ENCODE results near the gene P4HA2.
A peak's percentile ranks its signal among the peaks of the same experiment; 100 is the strongest.
"Not testable (repeated sequence)": the region's sequence is repeated elsewhere in the genome, so short reads cannot be mapped to it uniquely, and the experiment has no call there.

P4HA2 gene

DNA sequence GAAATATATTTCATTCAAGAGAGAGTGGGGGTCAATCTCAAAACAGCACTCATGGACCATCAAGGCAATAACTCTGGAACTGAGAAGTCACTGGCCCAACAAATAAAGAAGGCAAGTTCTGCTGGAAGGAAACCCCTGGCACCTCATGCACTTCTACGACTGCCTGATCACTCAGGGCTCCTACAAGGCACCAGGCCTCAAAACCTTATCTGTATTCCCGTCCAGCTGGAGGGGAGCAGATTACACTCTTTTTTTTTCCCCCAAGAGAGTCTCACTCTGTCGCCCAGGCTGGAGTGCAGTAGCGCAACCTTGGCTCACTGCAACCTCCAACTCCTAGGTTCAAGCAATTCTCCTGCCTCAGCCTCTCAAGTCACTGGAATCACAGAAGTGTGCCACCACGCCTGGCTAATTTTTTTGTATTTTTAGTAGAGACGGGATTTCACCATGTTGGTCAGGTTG lies 49.9 kb downstream of the P4HA2 start:
- H3K4me3 ChIP-seq (ENCODE audit: severe bottlenecking), result no peak overlapping the region
- H3K9me3 ChIP-seq (ENCODE audit: severe bottlenecking), result no peaks in the 10 kb centered on the region
- DNase-seq (ENCODE audit: low spot score) (no peak), ATAC-seq (ENCODE audit: low read depth) (no peak)
- no peaks in the 10 kb centered on the region for H3K4me1 ChIP-seq (ENCODE audit: insufficient read depth, poor library complexity, severe bottlenecking)
- H3K36me3 ChIP-seq (ENCODE audit: low read depth), result no peaks in the 10 kb centered on the region
- no peaks in the 10 kb centered on the region for H3K27me3 ChIP-seq (ENCODE audit: insufficient read depth, poor library complexity, severe bottlenecking)
- TF ChIP-seq CTCF (IDR thresholded peaks at IDR 0.05; ENCODE audit: poor library complexity, severe bottlenecking), result no peak
- H3K27ac ChIP-seq (ENCODE audit: poor library complexity, severe bottlenecking), result no peak overlapping the region

- no peaks in the 10 kb centered on the region for H3K36me3 ChIP-seq (ENCODE audit: low read depth)
- H3K27ac ChIP-seq (ENCODE audit: poor library complexity, severe bottlenecking), result no peak overlapping the region
- H3K27me3 ChIP-seq (ENCODE audit: insufficient read depth, poor library complexity, severe bottlenecking), result no peaks in the 10 kb centered on the region
- DNase-seq (ENCODE audit: low spot score), result no peak
- no peaks in the 10 kb centered on the region for H3K4me1 ChIP-seq (ENCODE audit: insufficient read depth, poor library complexity, severe bottlenecking)
- no peak for ATAC-seq (ENCODE audit: low read depth)
- no peaks in the 10 kb centered on the region for H3K9me3 ChIP-seq (ENCODE audit: severe bottlenecking)
- H3K4me3 ChIP-seq (ENCODE audit: severe bottlenecking), result no peak overlapping the region
- TF ChIP-seq CTCF (IDR thresholded peaks at IDR 0.05; ENCODE audit: poor library complexity, severe bottlenecking), result peak; percentile 47
Observed at GRCh38 chr5:132176987-132177386, 50.7 kb downstream of the P4HA2 start.

GRCh38 chr5:132176521-132176945 lies 51.1 kb downstream of the P4HA2 start:
- ATAC-seq (ENCODE audit: low read depth), result no peak

GRCh38 chr5:132162945-132163344 lies 64.7 kb downstream of the P4HA2 start:
- Histone ChIP-seq H3K36me3 (ENCODE audit: low read depth) (no peaks in the 10 kb centered on the region), H3K4me3 (ENCODE audit: severe bottlenecking) (no peak overlapping the region), H3K9me3 (ENCODE audit: severe bottlenecking) (peaks cover 2% of the 10 kb centered on the region), H3K4me1 (ENCODE audit: insufficient read depth, poor library complexity, severe bottlenecking) (no peaks in the 10 kb centered on the region), H3K27me3 (ENCODE audit: insufficient read depth, poor library complexity, severe bottlenecking) (no peaks in the 10 kb centered on the region), H3K27ac (ENCODE audit: poor library complexity, severe bottlenecking) (no peak overlapping the region)
- no peak for ATAC-seq (ENCODE audit: low read depth)
- TF ChIP-seq CTCF (IDR thresholded peaks at IDR 0.05; ENCODE audit: poor library complexity, severe bottlenecking), result no peak
- no peak for DNase-seq (ENCODE audit: low spot score)

More at GRCh38 chr5:132176521-132176945, 51.1 kb downstream of the P4HA2 start:
- no peak for TF ChIP-seq CTCF (IDR thresholded peaks at IDR 0.05; ENCODE audit: poor library complexity, severe bottlenecking)
- Histone ChIP-seq H3K4me1 (ENCODE audit: insufficient read depth, poor library complexity, severe bottlenecking) (no peaks in the 10 kb centered on the region), H3K36me3 (ENCODE audit: low read depth) (no peaks in the 10 kb centered on the region), H3K4me3 (ENCODE audit: severe bottlenecking) (no peak overlapping the region), H3K27ac (ENCODE audit: poor library complexity, severe bottlenecking) (no peak overlapping the region), H3K9me3 (ENCODE audit: severe bottlenecking) (no peaks in the 10 kb centered on the region), H3K27me3 (ENCODE audit: insufficient read depth, poor library complexity, severe bottlenecking) (no peaks in the 10 kb centered on the region)
- no peak for DNase-seq (ENCODE audit: low spot score)

DNA sequence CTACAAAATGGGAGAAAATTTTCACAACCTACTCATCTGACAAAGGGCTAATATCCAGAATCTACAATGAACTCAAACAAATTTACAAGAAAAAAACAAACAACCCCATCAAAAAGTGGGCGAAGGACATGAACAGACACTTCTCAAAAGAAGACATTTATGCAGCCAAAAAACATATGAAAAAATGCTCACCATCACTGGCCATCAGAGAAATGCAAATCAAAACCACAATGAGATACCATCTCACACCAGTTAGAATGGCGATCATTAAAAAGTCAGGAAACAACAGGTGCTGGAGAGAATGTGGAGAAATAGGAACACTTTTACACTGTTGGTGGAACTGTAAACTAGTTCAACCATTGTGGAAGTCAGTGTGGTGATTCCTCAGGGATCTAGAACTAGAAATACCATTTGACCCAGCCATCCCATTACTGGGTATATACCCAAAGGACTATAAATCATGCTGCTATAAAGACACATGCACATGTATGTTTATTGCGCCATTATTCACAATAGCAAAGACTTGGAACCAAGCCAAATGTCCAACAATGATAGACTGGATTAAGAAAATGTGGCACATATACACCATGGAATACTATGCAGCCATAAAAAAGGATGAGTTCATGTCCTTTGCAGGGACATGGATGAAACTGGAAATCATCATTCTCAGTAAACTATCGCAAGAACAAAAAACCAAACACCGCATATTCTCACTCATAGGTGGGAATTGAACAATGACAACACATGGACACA lies 65.9 kb downstream of the P4HA2 start:
- not testable (repeated sequence) for H3K4me1 ChIP-seq (ENCODE audit: insufficient read depth, poor library complexity, severe bottlenecking); H3K4me3 ChIP-seq (ENCODE audit: severe bottlenecking); ATAC-seq (ENCODE audit: low read depth); H3K36me3 ChIP-seq (ENCODE audit: low read depth); H3K9me3 ChIP-seq (ENCODE audit: severe bottlenecking); H3K27ac ChIP-seq (ENCODE audit: poor library complexity, severe bottlenecking); DNase-seq (ENCODE audit: low spot score); H3K27me3 ChIP-seq (ENCODE audit: insufficient read depth, poor library complexity, severe bottlenecking)

Measured in RWPE2 (cell line).